GM21723 (cell line): ENCODE data around the gene OXNAD1.
"Not testable (repeated sequence)": the region's sequence is repeated elsewhere in the genome, so short reads cannot be mapped to it uniquely, and the experiment has no call there.

Experiments used
- ATAC-seq: cut with Tn5 transposase; IDR thresholded peaks from one replicate; pipeline ENCODE4 v1.9.1; 2021; ENCODE audit warnings: mild to moderate bottlenecking, moderate library complexity; ENCODE audit not compliant: unreplicated experiment

OXNAD1 gene

DNA sequence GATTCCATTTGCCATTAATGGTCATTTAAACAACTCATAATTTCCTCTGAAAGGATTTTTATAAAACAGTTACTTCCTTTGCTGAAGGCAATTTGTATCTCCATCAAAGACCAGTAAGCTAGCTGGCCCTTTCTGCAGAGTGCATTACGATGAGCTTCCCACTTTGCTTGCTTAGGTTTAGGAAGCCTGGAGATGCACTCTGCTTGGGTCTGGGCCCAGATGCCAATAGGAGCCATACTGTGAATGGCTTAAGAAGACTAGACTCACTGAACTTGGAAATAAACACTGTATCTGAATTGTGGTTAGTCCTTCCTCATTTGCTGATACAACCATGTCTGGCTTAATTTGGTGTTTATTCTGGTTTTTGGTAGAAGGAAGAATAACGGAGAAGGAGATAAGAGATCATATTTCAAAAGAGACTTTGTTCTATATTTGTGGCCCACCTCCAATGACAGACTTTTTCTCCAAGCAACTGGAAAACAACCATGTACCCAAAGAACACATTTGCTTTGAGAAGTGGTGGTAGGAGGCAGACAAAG, 38.1 kb downstream of the OXNAD1 start:
- ATAC-seq, result no peak

DNA sequence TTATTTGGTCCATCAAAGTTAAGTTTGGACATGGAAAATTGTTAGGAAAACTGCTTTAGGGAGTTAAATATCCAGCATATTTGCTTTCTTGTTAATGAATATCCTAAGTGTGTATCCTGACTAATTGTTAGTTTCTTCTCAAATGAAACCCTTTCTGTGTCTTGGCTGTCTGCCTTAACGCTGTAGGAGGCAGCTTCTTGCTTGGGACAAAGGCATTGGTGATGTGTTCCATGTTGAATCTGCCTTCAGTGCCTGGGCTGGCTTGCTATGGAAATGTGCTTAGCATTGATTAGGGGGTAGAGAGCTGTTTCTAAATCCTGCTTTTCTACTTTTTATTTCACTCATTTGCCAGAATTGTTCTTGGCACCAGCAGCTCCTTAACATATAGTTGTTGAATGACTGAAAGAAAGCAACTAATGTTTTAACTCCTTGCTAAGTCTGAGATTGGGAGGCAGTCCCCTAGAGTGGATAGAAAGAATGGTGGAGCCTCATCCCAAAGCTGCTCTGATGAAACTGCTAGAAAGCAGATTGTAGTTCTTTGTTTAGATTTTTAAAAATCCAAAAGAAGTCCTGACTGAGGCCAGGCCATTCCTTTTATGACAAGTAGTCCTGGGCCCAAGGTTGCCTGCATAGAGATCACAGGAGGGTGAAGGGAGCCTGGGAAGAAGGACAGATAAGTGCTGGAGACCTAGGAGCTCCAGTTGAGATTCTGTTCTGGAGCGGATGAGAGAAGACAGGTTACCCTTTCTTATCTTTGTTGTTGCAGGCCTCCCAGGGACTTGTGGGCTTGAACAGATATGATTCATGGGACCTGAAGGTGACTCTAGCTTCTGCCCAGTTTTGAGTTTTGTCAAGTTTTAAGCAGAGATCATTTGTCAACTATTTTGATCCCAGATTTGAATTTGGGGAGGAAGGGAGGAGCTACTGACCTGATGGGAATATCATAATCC, 39.3 kb downstream of the OXNAD1 start:
- no peak for ATAC-seq

DNA sequence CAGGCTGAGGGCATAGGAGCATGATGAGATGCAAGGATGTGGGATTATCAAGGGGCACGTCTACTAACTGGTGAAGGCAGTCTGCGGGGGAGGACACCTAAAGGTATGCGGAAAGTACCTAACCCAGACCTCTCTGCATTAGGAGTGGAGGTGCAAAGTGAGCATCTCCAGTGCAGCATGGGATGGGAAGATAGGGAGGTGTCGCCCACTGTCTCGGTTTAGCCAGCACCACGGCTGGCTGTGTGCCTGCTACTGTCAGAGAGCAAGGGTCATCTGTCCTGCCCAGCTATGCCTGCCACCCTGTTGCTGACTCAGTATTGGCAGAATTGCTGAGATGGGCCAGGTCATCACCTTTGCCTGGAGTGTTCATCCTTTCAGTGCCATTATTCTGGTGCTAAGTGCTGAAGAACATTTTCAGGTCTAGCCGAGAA, 40.1 kb downstream of the OXNAD1 start:
- ATAC-seq, result no peak

DNA sequence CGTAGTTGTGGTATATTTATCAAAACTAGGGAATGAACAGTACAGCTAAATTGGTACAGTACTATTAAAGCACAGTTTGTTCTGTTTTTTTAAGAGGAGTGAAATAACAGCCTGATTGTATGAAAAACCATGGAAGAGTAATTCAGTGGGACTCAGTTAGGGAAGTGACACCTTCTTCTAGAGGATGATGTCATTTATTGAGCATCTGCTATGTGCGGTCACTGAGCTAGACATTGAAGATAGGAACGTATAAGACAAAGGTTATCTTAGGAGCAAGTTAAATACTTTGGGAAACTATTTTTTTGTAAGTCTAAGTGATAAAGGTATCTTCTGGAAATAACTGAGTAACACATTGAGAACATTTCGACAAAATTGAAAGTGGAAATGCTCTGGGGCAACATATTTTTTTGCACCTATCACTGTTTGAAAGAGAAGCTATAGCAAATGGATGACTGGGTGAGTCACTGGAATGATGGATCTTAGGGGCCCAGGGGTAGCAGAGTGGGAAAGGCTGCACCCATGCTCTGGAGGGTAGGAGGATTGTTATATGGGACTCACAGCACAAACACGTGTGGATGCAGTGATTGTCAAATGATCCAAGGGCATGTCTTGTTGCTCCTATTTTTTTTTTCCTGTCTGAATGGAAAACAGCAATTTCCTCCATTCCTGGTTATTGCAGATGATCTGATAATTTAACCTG, 43.0 kb downstream of the OXNAD1 start:
- no peak for ATAC-seq

DNA sequence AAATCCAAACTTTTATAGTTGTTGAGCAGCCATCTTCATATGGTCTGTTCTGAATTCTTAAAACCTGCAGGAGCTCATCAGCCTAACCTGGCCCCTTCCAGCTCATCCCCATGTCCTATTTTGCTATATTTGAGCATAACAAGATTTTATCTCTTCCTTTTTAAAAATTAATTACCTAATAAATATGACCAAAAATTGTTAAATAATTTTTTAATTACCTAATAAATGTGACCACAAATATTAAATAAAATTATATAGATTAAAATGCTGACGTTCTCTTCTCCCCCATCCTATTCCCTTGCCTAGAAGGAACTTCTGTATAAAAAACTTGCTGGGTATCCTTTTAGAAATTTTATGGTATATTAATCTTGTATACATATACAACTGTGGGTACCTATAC, 43.7 kb downstream of the OXNAD1 start:
- ATAC-seq, result no peak

DNA sequence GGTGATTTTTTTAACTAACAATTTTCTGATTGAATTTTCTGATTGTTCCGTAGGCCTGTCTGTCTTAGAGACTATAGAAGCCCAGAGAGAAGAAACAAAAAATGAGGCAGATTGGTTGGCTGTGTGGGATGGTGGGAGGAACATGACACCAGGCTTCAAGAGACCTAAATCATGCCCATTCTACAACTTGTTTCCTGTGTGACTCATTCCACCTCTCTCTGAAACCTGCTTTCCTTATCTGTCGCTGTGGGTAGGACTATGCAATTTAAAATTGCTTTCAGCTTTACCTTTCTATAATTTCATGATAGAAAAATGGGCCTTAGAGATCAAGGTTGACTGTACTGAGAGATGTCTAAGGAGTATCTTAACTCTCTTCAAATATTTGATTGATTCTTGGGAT, 44.5 kb downstream of the OXNAD1 start:
- ATAC-seq, result peak; percentile 82

DNA sequence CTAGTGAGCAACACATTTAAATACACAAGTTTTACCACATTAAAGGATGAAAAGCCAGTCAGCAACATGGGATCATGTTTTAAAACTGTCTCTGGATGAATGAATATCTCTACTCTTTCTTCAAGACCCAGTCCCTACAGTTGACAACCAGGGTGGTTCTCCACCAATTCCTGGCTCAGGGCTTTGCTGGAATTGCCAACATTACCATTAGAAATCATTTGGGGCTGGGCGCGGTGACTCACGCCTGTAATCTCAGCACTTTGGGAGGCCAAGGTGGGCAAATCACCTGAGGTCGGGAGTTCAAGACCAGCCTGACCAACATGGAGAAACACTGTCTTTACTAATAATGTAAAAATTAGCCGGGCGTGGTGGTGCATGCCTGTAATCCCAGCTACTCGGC, 45.5 kb downstream of the OXNAD1 start:
- not testable (repeated sequence) for ATAC-seq

DNA sequence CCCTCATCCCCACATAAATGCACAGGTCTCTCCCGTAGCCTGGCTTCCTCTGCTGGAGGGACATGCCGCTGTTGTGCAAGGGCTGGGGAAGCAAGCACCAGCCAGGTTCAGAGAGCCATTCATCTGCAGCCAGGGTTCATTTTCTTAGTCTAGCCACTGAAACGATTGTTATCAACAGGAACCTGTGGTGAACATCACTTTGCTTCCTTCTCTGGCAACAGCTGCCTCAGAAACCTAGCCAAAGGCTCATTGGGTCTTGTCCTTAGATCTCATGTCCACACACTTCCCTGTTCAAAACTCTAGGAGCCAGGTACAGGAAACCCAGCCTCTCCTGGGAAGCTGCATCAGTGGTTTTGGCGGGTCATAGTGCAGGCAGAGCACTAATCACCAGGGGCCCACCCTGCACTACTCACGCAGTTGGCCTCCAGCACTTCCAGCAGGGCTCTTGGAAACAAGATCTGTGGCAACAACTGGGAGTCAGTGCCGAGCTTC, 47.0 kb downstream of the OXNAD1 start:
- peak; percentile 68 for ATAC-seq

DNA sequence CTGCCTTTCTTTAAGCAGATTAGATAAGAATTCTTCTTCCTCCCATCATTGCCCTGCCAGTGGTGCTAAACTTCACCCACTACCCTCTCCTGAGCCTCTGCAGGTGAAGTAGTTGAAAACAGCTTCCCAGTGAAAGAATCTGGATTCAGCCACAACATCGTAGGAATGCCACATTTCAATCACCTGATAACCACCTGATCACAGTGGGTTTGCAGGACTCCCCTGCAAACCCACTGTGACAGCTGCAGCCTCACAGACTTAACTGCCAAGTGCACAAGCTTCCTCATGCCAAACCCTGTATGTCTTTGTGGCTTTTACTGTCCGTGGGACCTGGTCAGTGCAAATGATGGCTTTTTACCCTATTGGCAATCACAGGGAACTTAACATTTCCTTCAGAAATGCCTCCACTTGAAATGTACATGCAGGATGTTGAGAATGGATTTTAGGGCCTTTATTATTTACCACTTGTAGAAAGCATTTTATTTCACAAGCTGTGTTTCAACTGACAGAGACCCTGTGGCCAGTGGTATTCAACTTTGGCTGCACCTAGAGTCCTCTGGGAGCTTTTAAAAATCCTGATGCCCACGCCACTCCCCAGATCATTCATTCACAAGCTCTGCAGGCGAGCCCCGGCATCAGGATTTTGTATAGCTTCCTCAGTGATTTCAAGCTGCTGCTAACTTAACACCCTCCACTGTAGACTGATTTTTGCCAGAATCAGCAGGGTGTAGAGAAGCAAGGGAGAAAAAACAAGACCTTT, 49.1 kb downstream of the OXNAD1 start:
- no peak for ATAC-seq

DNA sequence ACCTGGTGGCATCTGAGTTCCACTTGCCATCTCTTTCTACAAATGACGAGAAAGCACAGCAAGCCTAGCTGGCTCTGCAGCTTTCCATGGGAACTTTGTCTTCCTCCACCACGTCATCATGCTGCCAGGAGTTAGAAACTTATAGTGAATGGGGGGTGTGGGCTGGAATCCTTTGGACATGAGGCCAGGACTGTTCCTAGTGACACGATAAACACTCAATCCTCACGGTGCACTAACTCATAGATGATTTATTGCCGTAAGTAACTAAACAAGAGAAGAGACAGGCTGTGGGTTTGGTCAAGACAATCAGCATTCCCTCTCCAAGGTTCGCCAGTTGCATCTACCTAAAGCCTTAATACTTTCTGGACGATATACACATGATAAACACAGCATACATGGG, 50.6 kb downstream of the OXNAD1 start:
- no peak for ATAC-seq

DNA sequence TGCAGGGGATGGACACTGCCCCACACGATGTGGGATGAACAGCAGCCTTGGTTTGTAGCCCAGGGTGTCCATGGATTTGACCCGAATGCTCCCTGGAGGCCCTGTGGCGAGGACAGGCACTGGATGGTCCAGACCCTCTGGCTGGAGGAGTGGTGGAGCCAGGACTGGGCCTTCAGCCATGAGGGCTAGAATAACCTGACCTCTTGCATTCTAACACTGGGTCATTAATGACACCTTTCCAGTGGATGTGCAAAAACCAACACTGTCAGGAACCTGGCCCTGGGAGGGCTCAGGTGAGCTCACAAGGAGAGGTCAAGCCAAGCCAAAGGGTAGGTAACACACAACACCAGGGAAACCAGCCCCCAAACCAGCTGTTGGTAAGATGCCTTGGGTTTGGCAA, 51.4 kb downstream of the OXNAD1 start:
- ATAC-seq, result no peak

DNA sequence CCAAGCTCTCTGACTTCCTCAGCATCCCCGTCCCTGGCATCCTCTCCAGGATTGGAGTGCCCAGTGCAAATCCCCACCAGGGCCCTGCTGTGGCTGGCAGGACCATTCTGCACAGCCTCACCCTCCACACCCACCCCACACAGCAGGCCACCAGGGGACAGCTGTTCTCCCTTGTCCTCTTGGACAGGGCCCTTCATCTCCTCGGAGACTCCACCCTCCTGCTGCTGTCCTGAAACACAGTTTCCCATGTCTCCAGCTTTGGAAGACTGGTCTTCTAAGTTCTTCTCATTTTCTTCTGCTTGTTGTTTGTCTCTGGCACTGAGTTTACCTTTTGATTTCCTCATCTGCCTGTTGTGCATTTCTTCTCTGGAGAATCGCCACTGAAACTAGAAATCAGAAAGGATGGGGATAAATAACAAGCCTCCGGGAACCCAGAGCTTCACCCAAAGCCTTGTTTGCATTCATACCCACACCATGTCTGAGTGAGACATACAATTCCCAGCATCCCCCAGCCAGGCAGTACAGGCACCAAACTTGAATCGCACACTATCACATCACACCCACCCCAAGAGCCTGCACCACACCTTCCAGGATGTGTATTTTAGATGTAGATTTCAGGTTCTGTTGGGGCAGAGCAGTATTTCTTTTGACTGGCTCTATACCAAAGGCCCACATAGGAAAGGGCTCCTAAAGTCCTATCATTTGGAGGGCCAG, 52.0 kb downstream of the OXNAD1 start:
- ATAC-seq, result no peak

DNA sequence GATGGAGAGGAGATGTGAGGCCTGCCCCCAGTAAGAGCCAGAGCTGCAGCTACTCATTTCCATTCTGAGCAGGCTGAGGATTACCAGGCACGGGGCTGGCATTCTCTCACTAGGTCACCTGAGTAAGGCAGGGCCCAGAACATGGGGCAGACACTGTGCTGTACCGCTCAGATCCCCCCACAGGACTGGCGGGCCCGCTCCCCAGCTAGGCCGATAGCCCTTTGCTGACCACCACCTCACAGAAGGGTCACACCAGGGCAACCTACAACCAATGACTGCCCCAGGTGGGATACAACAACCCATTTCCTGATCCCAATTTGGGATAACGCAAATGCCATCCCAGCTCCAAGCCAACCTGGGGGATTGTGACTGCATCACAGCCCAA, 52.5 kb downstream of the OXNAD1 start:
- ATAC-seq, result no peak

DNA sequence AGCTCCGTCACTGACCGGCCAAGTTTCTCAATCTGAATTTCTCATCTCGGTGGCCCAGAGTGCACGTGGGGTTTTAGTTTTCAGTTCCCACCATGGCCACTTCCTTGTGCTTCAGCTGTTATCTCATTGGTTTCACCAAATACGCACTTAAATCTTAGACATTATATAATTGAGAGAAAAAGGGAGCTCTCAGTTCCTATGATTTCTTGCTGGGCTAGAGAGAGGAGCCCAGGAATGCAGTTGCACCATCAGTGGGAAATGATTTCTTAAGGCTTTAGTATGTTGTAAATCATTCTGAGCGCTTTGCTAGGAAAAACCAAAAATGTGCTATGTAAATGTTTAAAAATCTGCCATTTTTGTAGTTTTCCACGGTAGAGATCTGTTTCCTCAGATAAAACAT, 53.2 kb downstream of the OXNAD1 start:
- ATAC-seq, result no peak

DNA sequence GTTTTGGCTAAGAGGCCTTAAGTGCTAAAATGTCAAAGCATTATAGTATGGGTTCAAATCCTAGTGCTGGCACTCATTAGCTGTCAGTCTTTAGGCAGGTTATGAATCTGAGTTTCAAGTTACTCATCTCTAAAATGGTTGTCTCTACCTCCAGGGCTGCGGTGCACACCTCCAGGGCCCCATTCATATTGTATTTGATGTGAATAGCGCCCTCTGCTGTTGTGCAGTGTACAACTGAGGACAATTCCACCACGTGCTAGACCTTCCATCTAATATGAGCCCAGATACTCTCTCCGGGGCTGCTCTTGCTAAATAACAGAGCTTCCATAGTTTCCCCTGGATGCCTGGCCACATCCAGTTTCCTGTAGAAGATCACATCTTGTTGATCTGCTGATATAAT, 54.3 kb downstream of the OXNAD1 start:
- no peak for ATAC-seq

DNA sequence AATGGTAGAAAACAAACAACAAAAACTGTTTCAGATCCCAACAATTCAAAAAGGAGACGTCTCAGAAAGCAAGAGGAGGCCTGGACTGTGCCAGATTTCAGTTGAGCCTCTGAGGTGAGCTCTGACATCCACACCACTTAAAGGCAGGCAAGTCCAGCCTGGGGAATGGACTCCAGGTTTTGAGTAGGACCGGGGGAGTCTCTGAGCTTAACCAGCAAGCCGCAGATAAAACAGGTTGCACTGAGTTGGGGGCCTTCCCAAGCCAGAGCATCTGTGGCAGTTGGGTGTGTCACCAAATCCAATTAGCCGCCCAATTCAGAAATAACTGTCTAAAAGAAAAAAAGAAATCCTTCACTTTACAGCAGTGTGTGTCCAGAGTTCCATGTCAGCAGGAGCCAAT, 54.7 kb downstream of the OXNAD1 start:
- no peak for ATAC-seq

DNA sequence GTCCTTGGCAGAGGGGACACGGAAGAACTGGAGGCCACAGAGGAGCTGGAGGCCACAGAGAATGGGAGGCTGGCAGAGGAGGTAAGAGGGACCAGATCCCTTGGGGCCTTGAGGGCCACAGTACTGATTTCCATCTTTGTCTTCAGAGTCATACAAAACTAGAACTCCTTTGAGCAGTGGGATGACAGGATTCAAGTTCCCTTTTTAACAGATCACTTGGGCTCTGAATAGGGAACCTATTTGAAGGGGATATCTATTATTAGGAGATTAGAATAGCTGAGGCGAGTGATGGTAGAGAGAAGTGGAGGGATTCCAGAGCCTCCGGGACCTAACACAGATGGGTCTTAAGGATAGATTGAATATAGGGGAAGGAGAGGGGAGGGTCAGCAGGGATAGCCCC, 55.7 kb downstream of the OXNAD1 start:
- no peak for ATAC-seq

DNA sequence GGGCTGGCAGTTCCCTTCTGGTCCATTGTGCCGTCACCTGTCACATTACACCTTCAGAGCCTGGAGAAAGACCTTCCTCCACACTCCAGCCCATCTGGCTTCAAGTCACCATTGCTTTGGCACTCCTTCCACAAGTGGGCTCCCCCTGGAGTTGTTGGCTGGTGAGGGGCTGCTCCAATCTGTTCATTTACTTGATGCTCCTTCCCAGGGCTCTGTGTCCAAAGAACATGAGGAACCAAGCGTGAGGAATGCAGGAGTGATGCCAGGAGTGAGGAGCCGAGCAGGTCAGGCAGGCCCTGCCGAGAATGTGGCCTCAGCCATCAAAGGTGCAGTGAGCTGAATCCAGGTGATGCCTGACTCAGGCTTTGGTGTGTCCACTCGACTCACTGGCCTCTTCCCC, 57.2 kb downstream of the OXNAD1 start:
- no peak for ATAC-seq

DNA sequence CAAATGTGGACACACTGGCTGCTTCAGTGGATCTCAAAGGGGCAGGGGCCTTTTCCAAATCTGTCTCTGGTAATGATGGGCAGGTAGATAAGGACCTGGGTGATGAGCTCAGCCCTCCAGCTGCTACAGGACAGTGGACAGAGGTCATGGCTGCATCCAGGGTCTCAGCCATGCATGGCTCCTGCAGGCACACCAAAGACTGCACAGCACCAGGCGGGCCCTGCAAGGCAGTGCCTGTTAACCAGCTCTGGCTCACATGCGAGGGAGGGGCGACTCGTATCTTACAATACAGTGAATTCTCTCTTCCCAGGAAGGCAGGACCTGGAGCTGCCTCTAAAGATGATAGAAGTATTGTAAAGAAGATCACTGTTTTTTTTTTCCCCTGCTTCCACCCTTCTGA, 58.7 kb downstream of the OXNAD1 start:
- ATAC-seq, result no peak

DNA sequence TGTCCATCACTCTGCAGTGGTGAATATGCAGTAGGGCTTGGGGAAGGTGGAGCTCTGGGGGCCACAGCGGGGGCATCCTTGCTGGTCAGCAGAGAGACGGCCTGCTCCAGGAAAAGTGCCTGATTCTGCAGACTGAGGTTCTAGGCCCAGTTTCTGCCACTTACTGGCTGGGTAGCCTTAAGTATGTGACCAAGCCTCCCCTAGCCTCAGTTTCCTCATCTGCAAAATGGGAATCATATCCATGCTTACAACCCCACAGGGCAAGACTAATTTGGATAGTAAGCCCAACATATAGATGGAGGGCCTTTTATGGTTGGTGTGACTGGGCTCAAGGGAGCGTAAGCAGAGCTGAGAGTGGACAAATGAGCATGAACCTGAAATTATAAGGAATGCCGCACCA, 60.8 kb downstream of the OXNAD1 start:
- no peak for ATAC-seq
